ENCODE measurements around the gene TMEM121B.

DNA sequence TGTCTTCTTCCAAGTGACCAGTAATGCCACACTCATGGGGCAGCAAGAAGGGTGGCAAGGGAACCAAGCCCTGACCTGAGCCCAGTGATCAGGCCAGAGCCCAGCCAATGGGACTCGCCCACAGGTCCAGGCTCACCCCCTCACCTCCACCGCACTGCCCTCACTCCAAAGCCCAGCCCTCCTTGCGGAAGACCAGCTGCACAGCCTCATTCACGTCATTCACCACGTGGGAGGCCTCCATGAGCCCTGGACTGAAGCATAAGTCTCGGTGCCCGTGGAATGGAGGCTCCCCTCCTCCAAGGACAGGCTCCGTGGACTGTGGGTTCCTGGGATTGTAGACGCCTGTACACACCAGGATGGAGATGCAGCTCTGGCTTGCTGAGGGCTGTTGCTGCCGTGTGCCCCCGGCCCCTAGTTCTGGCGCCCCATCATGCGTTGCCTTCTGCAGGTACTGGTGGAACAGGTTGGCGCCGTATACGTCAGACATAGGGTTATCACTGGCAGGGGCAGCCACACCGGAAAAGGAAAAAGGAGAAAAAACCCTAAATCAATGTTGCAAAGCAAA, 16.8 kb upstream of the TMEM121B start:
- TF ChIP-seq POLR2A (IDR thresholded peaks at IDR 0.05; ENCODE audit: low read length) (no peak), GATA1 (IDR thresholded peaks at IDR 0.05; ENCODE audit: low read depth, low read length) (no peak)
